ENCODE measurements around the gene SYNE1. TPM values are rescaled to one million over a fixed set of nuclear protein-coding genes. Genes with fewer than 3 reads are reported as not detected.

SYNE1 gene
- total and polyA plus RNA-seq, 2 experiments from 2014 or later: 17.6 to 59.9 TPM

GRCh38 chr6:152135755-152136448, 501.3 kb downstream of the SYNE1 start:
- H3K36me3 ChIP-seq (replicated peaks; ENCODE audit: insufficient read depth, low read depth): no peaks in the 10 kb centered on the region
- H4K20me1 ChIP-seq (ENCODE audit: insufficient read depth, poor library complexity, severe bottlenecking): no peaks in the 10 kb centered on the region
- no peak overlapping the region for H2AFZ ChIP-seq
- H3K9me3 ChIP-seq (ENCODE audit: low read depth): no peaks in the 10 kb centered on the region
- H3K79me2 ChIP-seq: no peaks in the 10 kb centered on the region
- H3K9me2 ChIP-seq (replicated peaks; ENCODE audit: insufficient read depth): no peaks in the 10 kb centered on the region
- H3K27me3 ChIP-seq: no peaks in the 10 kb centered on the region
- H3K27ac ChIP-seq: no peak overlapping the region
- H3K4me1 ChIP-seq (ENCODE audit: insufficient read depth): no peaks in the 10 kb centered on the region
- WGBS (ENCODE audit: low lambda C conversion rate, missing lambda C conversion rate): 58% methylated on average over 8 of the region's 8 CpGs
- DNase-seq (ENCODE audit: low spot score): no peak
- no peak overlapping the region for H3K4me2 ChIP-seq
- TF ChIP-seq EZH2phosphoT487 (IDR thresholded peaks at IDR 0.05; ENCODE audit: low read depth, severe bottlenecking, unreplicated experiment): no peak
- TF ChIP-seq, protein P1, sequence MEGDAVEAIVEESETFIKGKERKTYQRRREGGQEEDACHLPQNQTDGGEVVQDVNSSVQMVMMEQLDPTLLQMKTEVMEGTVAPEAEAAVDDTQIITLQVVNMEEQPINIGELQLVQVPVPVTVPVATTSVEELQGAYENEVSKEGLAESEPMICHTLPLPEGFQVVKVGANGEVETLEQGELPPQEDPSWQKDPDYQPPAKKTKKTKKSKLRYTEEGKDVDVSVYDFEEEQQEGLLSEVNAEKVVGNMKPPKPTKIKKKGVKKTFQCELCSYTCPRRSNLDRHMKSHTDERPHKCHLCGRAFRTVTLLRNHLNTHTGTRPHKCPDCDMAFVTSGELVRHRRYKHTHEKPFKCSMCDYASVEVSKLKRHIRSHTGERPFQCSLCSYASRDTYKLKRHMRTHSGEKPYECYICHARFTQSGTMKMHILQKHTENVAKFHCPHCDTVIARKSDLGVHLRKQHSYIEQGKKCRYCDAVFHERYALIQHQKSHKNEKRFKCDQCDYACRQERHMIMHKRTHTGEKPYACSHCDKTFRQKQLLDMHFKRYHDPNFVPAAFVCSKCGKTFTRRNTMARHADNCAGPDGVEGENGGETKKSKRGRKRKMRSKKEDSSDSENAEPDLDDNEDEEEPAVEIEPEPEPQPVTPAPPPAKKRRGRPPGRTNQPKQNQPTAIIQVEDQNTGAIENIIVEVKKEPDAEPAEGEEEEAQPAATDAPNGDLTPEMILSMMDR (IDR thresholded peaks at IDR 0.05; ENCODE audit: poor library complexity): no peak
- no peak for TF ChIP-seq EZH2 (IDR thresholded peaks at IDR 0.05; ENCODE audit: borderline replicate concordance)
- H3K4me3 ChIP-seq: no peak overlapping the region

DNA sequence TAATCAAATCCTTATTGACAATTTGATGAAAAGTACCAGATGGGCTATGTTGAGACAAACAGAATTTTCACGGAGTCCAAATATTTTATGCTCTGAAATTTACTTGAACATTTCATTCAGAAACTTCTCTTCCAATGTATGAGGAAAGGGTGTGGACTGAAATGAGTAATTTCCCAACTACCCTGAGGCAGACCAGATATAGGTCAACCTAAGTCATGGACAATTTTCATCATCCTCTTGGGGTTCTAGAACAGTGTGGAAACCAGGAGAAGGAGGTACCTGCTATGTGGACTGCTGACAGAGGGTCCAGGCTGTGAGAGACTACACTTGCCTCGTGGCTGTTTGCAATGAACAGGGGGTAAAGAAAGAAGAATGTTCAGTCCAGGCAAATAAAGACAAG, 506.7 kb downstream of the SYNE1 start:
- Histone ChIP-seq H3K79me2 (no peaks in the 10 kb centered on the region), H4K20me1 (ENCODE audit: insufficient read depth, poor library complexity, severe bottlenecking) (no peaks in the 10 kb centered on the region), H3K4me1 (ENCODE audit: insufficient read depth) (no peaks in the 10 kb centered on the region), H3K27ac (no peak overlapping the region), H3K9me2 (replicated peaks; ENCODE audit: insufficient read depth) (no peaks in the 10 kb centered on the region), H3K9me3 (ENCODE audit: low read depth) (no peaks in the 10 kb centered on the region), H3K27me3 (no peaks in the 10 kb centered on the region), H3K4me3 (no peak overlapping the region), H3K36me3 (replicated peaks; ENCODE audit: insufficient read depth, low read depth) (no peaks in the 10 kb centered on the region), H2AFZ (no peak overlapping the region), H3K4me2 (no peak overlapping the region)
- no peak for TF ChIP-seq EZH2phosphoT487 (IDR thresholded peaks at IDR 0.05; ENCODE audit: low read depth, severe bottlenecking, unreplicated experiment)
- TF ChIP-seq EZH2 (IDR thresholded peaks at IDR 0.05; ENCODE audit: borderline replicate concordance): no peak
- TF ChIP-seq, protein P1 (IDR thresholded peaks at IDR 0.05; ENCODE audit: poor library complexity): no peak
- DNase-seq (ENCODE audit: low spot score): no peak
- 76% methylated on average over 2 of the region's 2 CpGs for WGBS (ENCODE audit: low lambda C conversion rate, missing lambda C conversion rate)

- no peak for DNase-seq (ENCODE audit: low spot score)
- Histone ChIP-seq H3K4me1 (ENCODE audit: insufficient read depth) (no peaks in the 10 kb centered on the region), H4K20me1 (ENCODE audit: insufficient read depth, poor library complexity, severe bottlenecking) (no peaks in the 10 kb centered on the region), H3K36me3 (replicated peaks; ENCODE audit: insufficient read depth, low read depth) (no peaks in the 10 kb centered on the region), H3K27me3 (no peaks in the 10 kb centered on the region), H3K4me2 (peak overlapping the region; percentile 54), H2AFZ (no peak overlapping the region), H3K9me3 (ENCODE audit: low read depth) (no peaks in the 10 kb centered on the region), H3K4me3 (no peak overlapping the region), H3K27ac (peak overlapping the region; percentile 66), H3K9me2 (replicated peaks; ENCODE audit: insufficient read depth) (no peaks in the 10 kb centered on the region), H3K79me2 (no peaks in the 10 kb centered on the region)
- TF ChIP-seq, protein P1 (IDR thresholded peaks at IDR 0.05; ENCODE audit: poor library complexity): no peak
- TF ChIP-seq EZH2 (IDR thresholded peaks at IDR 0.05; ENCODE audit: borderline replicate concordance): no peak
- TF ChIP-seq EZH2phosphoT487 (IDR thresholded peaks at IDR 0.05; ENCODE audit: low read depth, severe bottlenecking, unreplicated experiment): no peak
- 69% methylated on average over 9 of the region's 9 CpGs for WGBS (ENCODE audit: low lambda C conversion rate, missing lambda C conversion rate)
These were observed 507.4 kb downstream of the SYNE1 start for GRCh38 chr6:152129691-152130151.
